HG03521 (cell line): ENCODE results near the gene GAMT.
"Not testable (repeated sequence)": the region's sequence is repeated elsewhere in the genome, so short reads cannot be mapped to it uniquely, and the experiment has no call there.

Source experiments
- ATAC-seq: cut with Tn5 transposase; IDR thresholded peaks from one replicate; pipeline ENCODE4 v1.9.1; 2021; ENCODE audit warnings: mild to moderate bottlenecking, moderate library complexity; ENCODE audit not compliant: unreplicated experiment

The GAMT gene

DNA sequence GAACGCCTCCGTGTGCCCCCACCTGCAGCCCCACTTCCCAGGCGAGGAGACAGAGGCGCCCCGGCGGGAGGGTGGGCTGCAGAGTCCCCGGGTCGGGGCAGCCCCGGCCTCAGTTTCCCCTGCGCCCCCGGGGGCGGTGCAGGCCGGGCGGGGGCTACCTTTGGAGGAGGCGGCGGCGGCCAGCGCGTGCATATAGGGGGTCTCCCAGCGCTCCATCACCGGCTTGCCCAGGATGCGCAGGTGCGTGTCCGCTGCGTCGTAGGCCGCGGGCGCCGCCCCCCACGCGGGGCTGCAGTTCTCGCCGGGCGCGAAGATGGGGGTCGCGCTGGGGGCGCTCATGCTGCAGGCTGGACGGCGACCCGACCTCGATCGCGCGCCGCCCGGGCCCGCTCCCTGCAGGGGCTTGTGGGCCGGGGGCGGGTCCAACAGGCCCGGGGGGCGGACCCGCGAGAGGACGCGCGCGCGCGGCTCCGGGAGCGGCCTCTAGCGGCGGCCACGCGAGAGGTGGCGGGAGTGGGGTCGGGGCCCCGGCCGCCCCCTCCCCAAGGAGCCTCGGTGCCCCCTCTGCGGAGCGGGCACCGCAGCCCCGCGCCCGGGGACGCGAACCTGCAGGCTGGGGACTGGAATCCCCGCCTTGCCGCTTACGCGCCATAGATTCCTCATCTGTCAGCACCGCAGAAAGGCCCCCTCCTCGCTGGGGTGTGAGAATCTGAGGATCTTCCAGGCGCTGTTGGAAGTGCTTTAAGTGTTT lies at the start of gene GAMT:
Gene GAMT (minus strand): TSS at position 405 of the 751 bp plus-strand sequence. CDS start 66 bp downstream, at position 339.
- no peak for ATAC-seq

DNA sequence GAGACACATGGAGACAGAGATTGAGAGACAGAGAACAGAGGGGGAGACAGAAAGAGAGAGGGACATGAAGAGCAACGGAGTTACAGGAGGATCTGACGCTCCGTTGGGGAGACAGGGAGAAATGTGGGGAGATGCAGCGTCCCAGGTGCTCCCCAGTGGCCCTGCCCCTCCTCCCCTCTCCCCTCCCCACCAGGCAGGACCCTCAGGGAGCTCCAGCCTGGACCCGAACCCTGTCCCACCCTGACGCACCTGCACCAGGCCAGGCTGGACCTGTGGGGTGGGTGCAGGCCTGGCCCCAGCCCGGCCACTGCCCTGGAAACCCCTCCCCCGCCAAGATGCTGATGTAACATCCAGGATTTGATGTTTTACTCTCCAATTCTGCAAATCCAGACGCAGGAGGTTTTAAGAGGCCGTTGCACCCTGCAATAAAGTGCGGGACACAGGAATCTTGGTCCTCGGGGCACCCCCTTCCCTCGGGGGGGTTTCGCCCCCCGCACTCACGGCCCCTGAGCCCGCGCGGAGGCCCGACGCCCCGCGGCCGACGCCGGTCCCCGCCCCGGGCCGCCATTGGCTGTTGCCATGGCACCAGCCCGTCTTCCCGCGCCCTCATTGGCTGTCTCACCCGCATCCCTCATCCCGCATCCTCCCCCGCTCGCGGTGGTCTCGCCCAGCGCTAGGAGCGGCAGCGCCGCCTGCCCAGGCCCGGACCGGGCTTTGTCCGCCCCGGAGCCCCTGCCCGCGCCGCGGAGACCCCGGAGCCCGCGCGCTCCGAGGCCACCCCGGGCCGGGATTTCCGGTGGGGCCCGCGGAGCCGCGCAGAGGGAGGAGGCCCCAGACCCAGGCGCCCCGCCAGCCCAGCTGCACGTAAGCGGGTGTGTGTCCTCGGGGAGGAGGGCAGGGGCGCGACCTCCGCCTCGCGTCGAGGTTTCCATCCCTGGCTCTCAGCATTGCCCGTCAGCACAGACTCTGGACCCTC lies 48.4 kb upstream of the GAMT start, which contains the start of gene APC2:
Gene APC2 (plus strand): TSS at position 655 of the 976 bp plus-strand sequence. CDS start 2,881 bp downstream, outside the sequence.
- no peak for ATAC-seq

DNA sequence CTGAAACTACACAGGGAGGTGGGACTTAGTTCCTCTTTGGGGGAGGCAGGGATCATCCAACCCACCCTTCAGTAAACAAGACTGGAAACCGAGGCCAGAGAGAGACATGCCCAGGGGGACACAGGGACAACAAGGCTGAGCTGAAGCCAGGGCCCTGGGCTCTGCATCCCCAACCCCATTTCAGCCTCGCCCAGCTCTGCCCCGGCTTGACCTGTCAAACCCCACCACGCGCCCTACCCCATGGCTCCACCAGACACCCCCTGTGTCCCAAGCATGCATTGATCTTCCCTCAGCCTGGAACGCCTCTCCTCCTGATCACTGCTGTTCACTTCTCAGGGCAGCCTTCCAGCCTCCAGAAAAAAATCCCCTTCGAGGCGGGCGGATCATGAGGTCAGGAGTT lies 46.6 kb upstream of the GAMT start:
- no peak for ATAC-seq

DNA sequence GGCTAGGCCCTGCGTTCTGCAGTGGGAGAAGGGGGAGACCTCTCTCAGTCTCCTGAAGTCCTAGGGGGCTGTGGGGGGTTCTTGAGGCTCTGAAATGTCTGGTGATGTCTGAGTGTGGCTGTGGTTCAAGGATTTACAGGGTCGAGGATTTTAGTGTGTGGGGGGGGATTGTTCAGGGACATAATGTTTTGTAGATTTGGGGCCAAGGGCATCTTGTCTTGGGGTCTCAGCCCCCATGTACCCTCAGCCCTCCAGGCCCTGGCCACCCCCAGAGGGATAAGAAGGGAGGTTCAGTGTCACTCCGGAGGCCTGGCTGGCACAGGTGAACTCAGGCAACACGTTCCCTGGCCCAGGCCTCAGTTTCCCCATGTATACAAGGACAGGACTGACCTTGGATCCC lies 46.2 kb upstream of the GAMT start:
- no peak for ATAC-seq

DNA sequence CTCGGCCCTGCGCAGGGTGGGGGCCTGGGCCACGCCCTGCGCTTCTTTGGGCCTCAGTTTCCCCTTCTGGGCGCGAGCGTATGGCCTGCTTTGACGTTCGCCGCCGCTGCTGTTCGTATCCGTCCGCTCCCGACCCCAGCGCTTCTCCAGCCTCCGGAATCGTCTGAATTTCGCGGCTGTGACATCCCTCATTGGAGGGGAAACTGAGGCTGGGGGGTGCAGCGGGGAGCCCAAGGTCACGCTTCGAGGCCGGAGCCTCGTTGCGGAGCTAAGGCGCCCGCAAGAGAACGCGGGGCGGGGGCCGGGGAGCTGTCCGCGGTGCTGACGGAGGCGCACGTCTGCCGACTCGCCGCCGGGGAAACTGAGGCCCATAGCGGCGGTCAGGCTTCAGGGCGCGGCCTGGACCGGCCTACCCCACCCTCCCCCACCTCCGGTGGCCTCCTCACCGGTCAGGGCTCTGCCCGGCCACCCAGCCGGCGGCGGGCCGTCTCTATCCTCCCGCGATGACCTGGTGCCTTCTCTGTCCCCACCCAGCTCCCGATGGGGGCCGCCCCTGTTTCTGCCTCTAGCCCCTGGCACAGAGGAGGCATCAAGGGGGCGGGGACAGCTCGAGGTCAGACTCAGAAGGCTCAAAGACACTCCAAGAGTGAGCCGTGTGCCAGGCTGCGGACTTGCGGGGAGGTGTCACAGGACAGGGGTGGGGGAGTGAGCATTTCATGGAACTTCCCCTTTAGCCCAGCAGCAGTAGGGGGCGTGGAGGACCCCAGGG lies 45.6 kb upstream of the GAMT start:
- no peak for ATAC-seq

DNA sequence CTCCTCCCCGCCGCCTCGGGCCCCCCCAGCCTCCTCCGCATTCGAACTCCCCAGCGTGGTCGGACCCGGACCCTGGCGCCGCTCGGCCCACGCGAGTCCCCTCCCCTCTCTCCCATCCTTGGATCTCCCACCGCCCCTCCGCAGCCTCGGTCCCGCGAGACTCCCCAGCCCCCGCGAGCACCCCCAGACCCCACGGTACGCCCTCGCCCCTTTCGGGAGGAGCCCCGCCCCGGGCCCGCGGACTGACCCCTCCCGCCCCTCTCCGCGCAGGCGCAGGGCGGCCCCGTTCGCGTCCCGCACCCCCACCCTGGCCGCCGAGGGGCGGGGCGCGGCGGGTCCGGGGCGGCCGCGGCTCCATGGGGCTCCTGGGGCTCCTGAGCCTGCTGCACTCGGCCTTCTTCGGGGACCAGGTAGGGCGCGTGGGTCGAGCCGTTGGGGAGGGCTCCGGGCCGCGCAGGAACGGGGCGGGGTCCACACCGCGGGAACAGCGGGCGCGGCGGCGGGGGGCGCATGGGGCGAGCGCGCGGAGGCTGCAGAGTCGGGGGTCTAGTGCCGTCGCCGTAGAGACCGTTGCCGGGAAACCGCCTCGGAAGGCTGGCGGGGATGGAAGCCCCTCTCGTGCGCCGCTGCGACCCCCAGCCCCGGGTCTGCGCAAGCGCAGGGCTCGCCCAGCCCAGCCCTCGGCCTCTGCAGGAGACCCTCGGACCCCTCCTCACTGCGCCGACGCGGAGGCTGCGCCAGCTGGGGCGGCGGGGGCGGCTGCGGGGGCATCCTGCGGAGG lies 44.8 kb upstream of the GAMT start:
- ATAC-seq, result no peak

DNA sequence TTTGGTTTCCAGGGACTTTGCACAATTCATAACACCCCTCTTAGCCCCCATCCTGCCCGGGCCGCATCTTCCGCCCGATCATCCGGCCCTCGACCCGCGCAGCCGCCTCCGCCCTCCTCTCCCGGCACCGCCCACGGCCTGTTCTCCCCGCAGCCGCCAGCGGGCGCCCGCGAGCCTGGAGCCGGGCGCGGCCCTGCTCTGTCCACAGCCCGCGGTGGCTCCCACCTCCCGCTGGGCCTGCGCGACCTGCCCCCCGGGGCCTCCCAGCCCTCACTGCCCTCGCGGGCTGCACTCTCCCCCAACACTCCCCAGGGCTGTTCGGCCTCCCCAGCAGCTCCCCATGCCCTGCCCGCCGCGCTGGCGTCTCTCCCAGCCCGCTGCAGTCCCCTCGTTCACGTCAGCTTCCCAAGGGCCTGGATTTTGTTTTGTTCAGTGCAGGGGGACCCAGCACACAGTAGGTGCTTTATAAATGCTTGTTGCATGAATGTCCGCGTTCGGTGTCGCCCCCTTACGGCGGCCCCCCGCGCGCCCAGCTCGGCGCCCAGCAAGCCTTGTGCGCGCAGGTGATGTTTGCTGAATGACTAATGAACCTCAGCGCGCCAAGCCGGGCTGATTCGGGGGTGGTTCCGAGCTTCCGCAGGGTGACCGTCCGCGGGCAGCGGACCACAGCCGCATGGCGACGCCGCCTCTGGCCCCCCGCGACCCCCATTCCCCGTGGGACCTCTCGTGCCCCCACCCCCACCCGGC lies 44.0 kb upstream of the GAMT start:
- ATAC-seq, result peak; percentile 50

DNA sequence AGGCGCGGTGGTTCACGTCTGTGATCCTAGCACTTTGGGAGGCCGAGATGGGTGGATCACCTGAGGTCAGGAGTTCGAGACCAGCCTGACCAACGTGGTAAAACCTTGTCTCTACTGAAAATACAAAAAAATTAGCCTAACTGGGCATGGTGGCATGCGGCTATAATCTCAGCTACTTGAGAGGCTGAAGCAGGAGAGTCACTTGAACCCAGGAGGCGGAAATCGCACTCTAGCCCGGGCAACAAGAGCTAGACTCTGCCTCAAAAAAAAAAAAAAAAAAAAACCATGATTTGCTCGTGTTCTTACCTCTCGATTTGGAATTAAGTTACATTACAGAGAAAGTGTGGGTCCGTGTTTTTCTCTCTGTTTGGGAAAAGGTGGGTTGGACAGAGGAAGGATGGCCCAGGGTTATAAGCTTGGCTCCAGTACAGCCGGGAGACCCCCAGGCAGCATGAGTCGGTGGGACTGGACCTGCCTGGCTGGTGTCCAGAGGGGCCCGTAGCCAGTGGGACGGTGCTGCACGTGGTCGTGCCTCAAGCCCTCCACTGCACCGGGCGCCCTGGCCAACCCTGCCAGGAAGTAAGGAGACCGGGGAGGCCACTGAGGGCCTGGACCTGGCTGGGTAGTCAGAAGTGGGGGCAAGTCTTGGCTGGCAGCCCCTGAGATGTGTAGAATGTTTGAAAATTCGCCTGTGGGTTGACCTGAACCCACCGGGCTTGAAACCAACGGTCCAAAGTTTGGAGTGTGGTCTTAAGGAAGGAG lies 40.5 kb upstream of the GAMT start:
- ATAC-seq, result no peak

DNA sequence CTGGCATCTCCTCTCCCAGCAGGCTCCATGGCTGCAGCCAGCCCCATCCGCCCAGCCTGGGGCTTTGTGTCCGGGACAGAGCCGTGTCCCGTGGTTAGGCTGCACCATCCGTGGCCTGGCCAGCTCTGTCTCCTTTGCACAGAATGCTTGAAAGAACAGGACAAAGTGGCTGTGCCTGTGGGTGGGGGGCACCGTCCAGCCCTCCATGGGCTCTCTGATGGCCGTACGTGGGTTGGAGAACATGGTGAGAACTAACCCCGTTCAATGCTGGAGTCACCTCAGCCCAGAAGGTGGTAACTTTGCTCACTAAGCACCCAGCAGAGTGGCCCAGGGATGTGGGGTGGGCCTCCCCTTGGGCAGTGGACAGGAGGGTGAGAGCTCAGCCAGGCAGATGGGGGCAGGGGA lies 39.7 kb upstream of the GAMT start:
- no peak for ATAC-seq

DNA sequence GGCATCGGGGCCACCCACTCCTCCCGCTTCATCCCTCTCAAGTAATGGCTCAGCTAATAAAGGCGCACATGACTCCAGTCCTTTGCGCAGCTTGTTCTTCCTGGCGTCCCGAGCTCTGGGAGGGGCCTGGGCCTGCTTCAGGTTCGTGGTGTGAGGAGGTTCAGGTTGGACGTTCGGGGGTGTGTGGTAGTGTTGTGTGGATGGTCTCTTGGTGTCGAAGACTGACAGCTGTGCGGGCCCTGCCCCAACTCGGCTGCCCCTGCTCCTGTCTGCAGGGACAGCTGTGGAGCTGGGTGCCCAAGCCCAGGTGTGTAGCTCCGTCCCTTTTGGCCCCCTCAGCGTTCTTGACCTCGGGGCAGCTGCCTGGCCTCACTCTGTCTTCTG lies 39.1 kb upstream of the GAMT start:
- ATAC-seq, result no peak

DNA sequence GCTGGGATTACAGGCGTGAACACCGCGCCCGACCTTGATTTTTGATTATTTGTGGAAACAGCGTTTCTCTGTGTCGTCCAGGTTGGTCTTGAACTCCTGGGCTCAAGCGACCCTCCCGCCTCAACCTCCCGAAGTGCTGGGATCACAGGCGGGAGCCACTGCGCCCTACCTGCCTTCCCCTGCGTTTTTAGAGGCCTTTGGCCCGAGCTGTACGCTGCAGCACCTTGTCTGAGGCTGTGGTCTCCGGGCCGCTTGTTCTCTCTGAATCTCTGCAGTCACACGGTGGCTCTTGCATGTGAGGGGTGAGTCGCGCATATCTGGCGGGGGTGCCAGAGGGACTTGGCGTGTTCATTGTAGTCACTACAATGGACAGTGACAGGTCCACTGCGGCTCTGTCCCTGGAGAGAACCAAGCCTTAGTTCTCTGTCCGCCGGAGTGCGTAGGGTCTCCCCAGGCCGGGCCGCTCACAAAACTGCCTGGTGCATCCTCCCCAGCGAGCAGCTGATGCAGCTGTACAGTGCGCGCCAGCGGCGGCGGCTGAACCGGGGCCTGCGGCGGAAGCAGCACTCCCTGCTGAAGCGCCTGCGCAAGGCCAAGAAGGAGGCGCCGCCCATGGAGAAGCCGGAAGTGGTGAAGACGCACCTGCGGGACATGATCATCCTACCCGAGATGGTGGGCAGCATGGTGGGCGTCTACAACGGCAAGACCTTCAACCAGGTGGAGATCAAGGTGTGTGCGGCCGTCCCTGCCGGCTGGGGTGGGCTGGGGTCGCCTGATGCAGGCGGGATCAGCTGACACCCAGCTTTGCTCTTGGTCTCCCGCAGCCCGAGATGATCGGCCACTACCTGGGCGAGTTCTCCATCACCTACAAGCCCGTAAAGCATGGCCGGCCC lies 38.4 kb upstream of the GAMT start:
- ATAC-seq, result not testable (repeated sequence)

DNA sequence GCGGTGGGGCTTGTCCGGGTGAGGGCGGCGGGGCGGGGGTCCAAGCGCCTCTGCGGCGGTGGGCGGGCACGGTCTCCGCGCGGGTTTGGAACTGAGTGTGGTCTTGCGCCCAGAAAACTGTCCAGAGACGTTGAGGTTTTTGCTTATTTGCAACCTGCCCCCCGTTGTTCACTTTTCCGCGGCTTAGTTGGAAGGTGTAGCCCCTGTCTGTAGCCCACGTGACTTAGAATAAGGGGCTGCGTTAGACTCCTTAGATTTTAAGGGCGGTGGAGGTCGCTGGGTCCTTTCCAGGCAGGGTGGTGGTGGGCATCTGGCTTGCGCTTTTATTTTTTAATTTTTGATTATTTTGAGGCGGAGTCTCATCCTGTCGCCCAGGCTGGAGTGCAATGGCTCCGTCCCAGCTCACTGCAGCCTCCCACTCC lies 37.6 kb upstream of the GAMT start:
- no peak for ATAC-seq

DNA sequence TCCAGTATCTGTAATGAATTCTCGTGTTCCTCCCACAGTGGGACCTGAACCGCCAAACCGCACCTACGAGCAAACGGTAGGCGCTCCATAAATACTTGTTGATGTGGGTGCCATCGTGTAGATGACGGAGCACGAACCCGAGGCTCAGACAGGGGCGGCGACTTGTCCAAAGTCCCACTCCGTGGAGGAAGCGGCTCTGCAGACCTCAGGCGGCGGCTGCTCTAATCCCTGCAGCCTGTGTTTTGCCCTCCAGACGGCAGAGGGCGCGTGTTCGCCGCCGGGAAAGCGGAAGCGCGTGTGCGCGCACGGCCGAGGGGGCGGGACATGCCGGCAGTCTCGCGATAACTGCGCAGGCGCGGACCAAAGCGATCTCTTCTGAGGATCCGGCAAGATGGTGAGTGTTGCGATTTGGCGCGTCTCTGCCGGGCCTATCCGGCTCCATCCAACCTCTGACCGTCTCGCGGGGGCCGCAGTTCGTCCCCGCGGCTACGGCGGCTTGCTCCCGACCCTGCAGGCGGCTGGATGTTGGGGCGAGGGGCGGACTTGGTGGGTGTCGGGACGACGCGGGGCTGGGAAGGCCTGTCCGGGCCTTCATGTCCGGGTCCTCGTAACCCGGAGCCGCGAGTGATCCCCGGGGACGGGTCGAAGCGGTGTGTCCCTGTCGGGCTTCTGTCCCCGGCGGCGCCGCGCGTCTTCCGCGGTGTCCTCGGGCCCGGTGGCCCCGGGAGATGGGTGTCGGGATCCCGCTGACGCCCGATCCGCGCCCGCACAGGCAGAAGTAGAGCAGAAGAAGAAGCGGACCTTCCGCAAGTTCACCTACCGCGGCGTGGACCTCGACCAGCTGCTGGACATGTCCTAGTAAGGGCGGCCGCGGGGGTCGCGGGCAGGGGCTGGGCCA lies 36.9 kb upstream of the GAMT start, which contains the start of gene RPS15:
Gene RPS15 (plus strand): TSS at position 362 of the 898 bp plus-strand sequence. CDS start 30 bp downstream, at position 392.
- peak; percentile 81 for ATAC-seq

DNA sequence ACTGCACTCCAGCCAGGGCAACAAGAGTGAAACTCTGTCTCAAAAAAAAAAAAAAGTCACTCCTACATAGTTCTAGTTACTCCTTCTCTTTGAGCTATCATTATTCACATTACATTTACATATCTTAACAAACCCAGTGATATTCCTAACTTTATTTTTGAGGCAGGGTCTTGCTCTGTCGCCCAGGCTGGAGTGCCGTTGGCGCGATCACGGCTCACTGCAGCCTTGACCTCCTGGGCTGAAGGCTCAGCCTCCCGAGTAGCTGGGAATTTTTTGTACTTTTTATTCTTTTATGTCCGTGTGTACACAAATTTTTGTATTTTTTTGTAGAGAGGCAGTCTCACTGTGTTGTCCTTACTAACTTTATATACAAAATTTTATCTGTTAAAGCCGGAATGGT lies 36.3 kb upstream of the GAMT start:
- no peak for ATAC-seq

DNA sequence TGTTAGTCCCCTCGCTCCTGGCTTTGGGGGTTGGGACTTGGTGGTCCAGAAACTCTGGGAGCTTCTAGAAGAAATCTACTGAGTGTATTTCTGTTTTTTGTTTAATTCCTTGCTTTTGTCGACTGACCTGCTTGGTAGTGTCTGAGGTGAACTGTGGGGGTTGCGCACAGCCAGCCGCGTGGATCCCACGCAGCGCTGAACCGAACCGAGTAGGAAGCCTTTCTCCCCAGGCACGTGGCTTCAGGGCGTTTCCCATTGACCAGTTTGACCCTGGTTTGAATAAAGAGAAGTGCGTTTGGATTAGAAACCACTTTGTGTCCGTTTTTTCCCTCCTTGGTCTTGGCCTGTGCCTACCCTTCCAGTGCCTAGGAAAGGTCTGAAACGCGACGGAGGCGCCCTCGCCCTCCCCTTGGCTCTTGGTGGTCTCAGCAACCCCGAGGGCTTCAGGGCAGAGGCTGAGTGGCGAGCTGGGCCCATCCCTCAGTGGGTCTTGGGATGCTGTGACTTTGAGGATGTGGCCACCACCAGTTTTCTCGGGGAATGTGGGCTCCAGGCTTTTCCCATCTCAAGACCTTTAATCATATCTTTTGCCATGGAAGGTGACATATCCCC lies 34.1 kb upstream of the GAMT start:
- no peak for ATAC-seq

DNA sequence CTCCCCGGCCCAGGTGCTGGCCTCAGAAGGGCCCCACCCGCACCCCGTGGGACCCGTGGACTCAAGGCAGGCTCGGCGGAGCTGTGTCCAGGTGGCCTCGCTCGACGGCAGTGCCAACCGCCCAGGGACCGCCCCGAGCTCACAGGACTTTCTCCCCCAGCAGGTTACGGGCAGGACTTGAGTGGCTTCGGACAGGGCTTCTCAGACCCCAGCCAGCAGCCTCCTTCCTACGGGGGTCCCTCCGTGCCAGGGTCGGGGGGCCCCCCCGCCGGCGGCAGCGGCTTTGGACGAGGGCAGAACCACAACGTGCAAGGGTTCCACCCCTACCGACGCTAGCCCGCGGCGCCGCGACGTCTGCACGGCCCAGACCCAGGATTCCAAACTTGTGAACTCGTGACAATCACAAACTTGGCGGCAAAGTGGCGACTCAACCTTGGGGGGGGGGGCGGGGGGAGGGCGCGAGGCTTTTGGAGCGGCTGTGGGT lies 33.3 kb upstream of the GAMT start:
- ATAC-seq, result no peak
